ENCODE results near the gene CETN3. TPM values are rescaled to one million over a fixed set of nuclear protein-coding genes. Genes with fewer than 3 reads are reported as not detected.
A peak's percentile ranks its signal among the peaks of the same experiment; 100 is the strongest.

Gene CETN3
- total RNA-seq, result 10 to 100 TPM; 41.0 to 41.6 TPM
- polyA plus RNA-seq, result 23.9 TPM

DNA sequence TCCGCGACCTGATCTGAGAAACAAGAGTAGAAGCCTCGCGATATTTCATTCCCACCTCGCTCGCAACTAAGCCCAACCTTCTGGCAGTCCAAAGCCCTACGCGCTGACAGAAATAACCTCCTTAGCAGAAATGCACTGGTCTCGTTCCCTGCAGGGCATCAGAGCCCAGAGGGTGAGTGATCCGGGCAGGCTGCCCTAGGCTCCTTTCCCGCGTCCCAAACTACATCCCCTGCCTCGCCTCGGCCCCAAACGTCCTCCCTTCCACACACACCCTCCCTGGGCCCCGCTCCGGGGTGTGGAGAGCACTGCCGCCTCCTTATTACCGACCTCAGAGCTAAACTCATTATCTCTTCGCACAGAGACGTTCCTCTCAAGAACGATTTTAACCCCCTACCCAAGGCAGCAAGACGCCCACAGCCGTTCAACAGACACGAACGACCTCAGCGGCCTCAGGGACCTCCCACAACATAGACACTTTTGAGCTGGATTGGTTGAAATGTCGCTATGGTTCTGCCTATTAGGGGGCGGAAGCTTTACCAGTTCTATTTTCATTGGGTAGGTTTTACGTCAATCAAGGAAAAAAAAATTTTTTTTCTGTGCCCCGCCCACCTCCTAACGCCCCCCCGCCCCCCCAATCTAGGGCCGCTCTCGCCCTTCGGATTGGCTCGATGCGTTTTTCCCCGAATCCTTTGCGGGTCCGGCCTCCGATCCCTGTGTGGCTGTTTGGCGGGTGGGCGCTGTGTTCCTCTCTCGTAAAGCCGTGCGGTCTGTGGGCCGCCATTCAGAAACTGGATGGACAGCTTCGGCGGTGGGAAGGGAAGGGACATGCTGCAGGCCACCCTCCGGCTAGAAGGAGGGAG, at the start of gene CETN3:
TSS of gene CETN3 (minus strand) at position 439 of the 860 bp plus-strand sequence. CDS start at position 344, 95 bp downstream.
- Histone ChIP-seq H3K4me1 (ENCODE audit: insufficient read depth, low read length) (peaks cover 13% of the 10 kb centered on the region), H3K27me3 (ENCODE audit: insufficient read depth, low read length, poor library complexity, severe bottlenecking) (no peaks in the 10 kb centered on the region), H3K4me3 (ENCODE audit: low read length) (peak within 1 kb of the TSS; percentile 87), H3K9me3 (ENCODE audit: low read length) (no peaks in the 10 kb centered on the region), H3K27ac (ENCODE audit: low read depth, low read length) (peak within 1 kb of the TSS; percentile 95), H3K36me3 (ENCODE audit: insufficient read depth, low read length) (no peaks in the 10 kb centered on the region)
- H3K4me3 Mint-ChIP-seq, result no peak within 1 kb of the TSS
- no peaks in the 10 kb centered on the region for H3K9me3 Mint-ChIP-seq
- peak; percentile 85 to 94 (median 89) for DNase-seq
- H3K27me3 Mint-ChIP-seq, result no peaks in the 10 kb centered on the region
- H3K4me1 Mint-ChIP-seq, result peaks cover 14 to 21% (median 19%) of the 10 kb centered on the region in 3 donors
- ChIA-PET CTCF (interaction anchor here (1.0 to 2.3 kb wide), 7 partner anchors 9 to 1680 kb away, joined by 4 to 12 read pairs (median 5); partner anchors contain the start of genes LYSMD3, MBLAC2 and POLR3G), POLR2A (interaction anchor here (0.5 to 2.9 kb wide), 9 partner anchors 13 to 974 kb away, joined by 3 to 36 read pairs (median 5); partner anchors contain the start of genes ARRDC3, LYSMD3, MBLAC2 and POLR3G)
- no peak within 1 kb of the TSS for H3K27ac Mint-ChIP-seq
- H3K36me3 Mint-ChIP-seq, result peaks cover 5 to 20% (median 16%) of the 10 kb centered on the region in 3 donors

DNA sequence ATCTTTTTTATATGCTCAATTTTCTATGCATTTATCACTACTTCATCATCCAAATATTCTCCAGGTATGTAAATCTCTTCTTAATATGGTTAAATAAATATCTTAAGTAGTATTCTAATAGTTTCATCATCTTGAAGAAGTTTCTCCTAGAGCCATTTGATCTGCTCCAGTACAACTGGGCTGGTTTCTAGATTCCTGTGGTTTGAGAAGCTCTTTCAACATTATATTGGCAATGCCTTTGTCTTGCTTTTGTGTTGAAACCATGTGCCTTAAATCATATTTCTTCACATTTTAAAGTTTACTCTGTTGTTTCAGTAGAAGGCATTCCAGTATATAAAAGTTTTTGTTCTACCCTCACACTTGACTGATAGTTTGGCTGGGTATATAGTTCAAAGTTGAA, 37.4 kb upstream of the CETN3 start:
- no peak overlapping the region for H3K27ac Mint-ChIP-seq
- Histone ChIP-seq H3K9me3 (ENCODE audit: low read length) (no peaks in the 10 kb centered on the region), H3K4me3 (ENCODE audit: low read length) (no peak overlapping the region), H3K36me3 (ENCODE audit: insufficient read depth, low read length) (no peaks in the 10 kb centered on the region), H3K27me3 (ENCODE audit: insufficient read depth, low read length, poor library complexity, severe bottlenecking) (no peaks in the 10 kb centered on the region), H3K27ac (ENCODE audit: low read depth, low read length) (no peak overlapping the region), H3K4me1 (ENCODE audit: insufficient read depth, low read length) (no peaks in the 10 kb centered on the region)
- H3K4me3 Mint-ChIP-seq, result no peak overlapping the region
- no peaks in the 10 kb centered on the region for H3K9me3 Mint-ChIP-seq
- no peaks in the 10 kb centered on the region for H3K4me1 Mint-ChIP-seq
- DNase-seq, result no peak
- ChIA-PET CTCF (no interaction called here), POLR2A (no interaction called here)
- peaks cover 0 to 5% of the 10 kb centered on the region in 2 donors for H3K27me3 Mint-ChIP-seq
- no peaks in the 10 kb centered on the region for H3K36me3 Mint-ChIP-seq

DNA sequence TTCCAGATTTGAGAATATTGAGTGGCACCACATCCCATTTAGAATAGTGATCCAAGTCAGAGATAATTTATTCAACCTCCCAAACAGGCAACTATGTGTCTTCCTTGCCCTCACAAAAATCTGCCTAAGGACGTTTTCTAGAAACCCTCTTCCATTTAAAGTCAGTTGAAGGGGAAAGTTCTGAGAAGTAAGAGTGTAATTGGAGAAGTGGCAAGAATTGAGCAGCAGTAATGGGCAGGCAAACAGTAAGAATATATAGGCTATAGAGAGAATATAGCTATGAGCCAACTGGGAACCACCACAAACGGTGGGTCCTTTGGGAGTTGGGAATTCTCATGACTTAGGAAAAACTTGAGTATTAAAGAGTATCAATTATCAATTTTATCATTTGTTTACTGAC, 31.1 kb upstream of the CETN3 start:
- H3K27me3 Mint-ChIP-seq, result peaks cover 0 to 19% of the 10 kb centered on the region in 2 donors
- peaks cover 6 to 11% (median 10%) of the 10 kb centered on the region in 3 donors for H3K4me1 Mint-ChIP-seq
- no peaks in the 10 kb centered on the region for H3K9me3 Mint-ChIP-seq
- no peaks in the 10 kb centered on the region for H3K27me3 ChIP-seq (ENCODE audit: insufficient read depth, low read length, poor library complexity, severe bottlenecking)
- H3K9me3 ChIP-seq (ENCODE audit: low read length), result no peaks in the 10 kb centered on the region
- no peak overlapping the region for H3K4me3 ChIP-seq (ENCODE audit: low read length)
- POLR2A ChIA-PET, result no interaction called here
- no peak overlapping the region for H3K27ac ChIP-seq (ENCODE audit: low read depth, low read length)
- no peak for DNase-seq
- peak overlapping the region in 5 of 7 donors; percentile 72 to 86 (median 82) for H3K4me3 Mint-ChIP-seq
- peaks cover 8% of the 10 kb centered on the region for H3K4me1 ChIP-seq (ENCODE audit: insufficient read depth, low read length)
- no peaks in the 10 kb centered on the region for H3K36me3 ChIP-seq (ENCODE audit: insufficient read depth, low read length)
- CTCF ChIA-PET, result interaction anchor here (7.4 kb wide), 1 partner anchor 88 kb away, joined by 59 read pairs; the partner anchor contains the start of gene LYSMD3
- no peak overlapping the region for H3K27ac Mint-ChIP-seq
- no peaks in the 10 kb centered on the region for H3K36me3 Mint-ChIP-seq

DNA sequence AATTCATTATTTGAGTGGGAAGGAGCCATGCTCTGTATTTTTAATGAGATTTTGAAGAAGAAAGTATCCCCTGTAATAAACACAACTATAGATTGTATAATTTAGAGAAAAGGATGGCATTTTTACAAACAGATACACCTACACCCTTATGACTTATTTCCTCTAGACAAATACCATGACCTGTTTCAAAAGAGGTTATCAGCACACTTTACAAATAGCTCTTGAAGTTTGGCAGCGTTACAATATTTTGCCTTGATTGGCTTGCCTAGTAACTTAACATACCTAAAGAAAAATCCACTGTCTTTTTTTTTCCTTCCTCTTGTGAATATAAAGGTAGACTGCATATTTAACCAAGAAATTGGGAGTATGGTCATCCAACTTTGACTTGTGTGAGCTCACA, 28.5 kb upstream of the CETN3 start:
- CTCF ChIA-PET, result interaction anchor here (1.4 to 7.4 kb wide), 3 partner anchors 91 to 1708 kb away, joined by 3 to 59 read pairs (median 6); partner anchors contain the start of gene LYSMD3

DNA sequence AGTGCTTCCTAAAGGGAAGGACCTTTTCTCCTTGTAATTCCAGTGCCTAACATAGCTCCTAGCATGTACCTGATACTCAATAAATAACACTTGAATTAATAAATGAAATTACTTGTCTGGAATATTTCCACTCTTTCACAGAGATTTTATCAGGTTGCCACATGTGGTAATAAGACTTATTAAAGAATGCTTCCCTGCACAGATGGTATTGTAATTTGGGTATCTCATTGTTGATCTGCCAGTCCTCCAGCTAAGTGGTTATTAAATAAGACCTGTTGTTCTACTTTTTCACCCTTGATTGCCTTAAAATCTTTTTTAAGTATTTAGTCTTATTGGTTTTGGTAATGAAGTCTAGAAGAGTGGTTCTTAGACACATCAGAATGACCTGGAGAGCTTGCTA, 28.1 kb upstream of the CETN3 start:
- no peak overlapping the region for H3K4me3 Mint-ChIP-seq
- peaks cover 6 to 11% (median 10%) of the 10 kb centered on the region in 3 donors for H3K4me1 Mint-ChIP-seq
- no peaks in the 10 kb centered on the region for H3K36me3 Mint-ChIP-seq
- H3K4me3 ChIP-seq (ENCODE audit: low read length), result no peak overlapping the region
- no peaks in the 10 kb centered on the region for H3K9me3 Mint-ChIP-seq
- H3K4me1 ChIP-seq (ENCODE audit: insufficient read depth, low read length), result peaks cover 8% of the 10 kb centered on the region
- H3K27ac Mint-ChIP-seq, result no peak overlapping the region
- ChIA-PET CTCF (interaction anchor here (1.4 to 7.4 kb wide), 3 partner anchors 91 to 1708 kb away, joined by 3 to 59 read pairs (median 6); partner anchors contain the start of gene LYSMD3), POLR2A (no interaction called here)
- DNase-seq, result no peak
- H3K27me3 Mint-ChIP-seq, result peaks cover 2 to 19% of the 10 kb centered on the region in 2 donors
- H3K9me3 ChIP-seq (ENCODE audit: low read length), result no peaks in the 10 kb centered on the region
- no peak overlapping the region for H3K27ac ChIP-seq (ENCODE audit: low read depth, low read length)
- H3K27me3 ChIP-seq (ENCODE audit: insufficient read depth, low read length, poor library complexity, severe bottlenecking), result no peaks in the 10 kb centered on the region
- no peaks in the 10 kb centered on the region for H3K36me3 ChIP-seq (ENCODE audit: insufficient read depth, low read length)

More for the DNA sequence above, 28.5 kb upstream of the CETN3 start:
- POLR2A ChIA-PET, result no interaction called here
- H3K4me1 Mint-ChIP-seq, result peaks cover 6 to 11% (median 10%) of the 10 kb centered on the region in 3 donors
- no peaks in the 10 kb centered on the region for H3K9me3 Mint-ChIP-seq
- no peak overlapping the region for H3K27ac Mint-ChIP-seq
- no peak for DNase-seq
- H3K36me3 Mint-ChIP-seq, result no peaks in the 10 kb centered on the region
- H3K9me3 ChIP-seq (ENCODE audit: low read length), result no peaks in the 10 kb centered on the region
- no peak overlapping the region for H3K27ac ChIP-seq (ENCODE audit: low read depth, low read length)
- no peak overlapping the region for H3K4me3 Mint-ChIP-seq
- no peaks in the 10 kb centered on the region for H3K36me3 ChIP-seq (ENCODE audit: insufficient read depth, low read length)
- H3K4me1 ChIP-seq (ENCODE audit: insufficient read depth, low read length), result peaks cover 8% of the 10 kb centered on the region
- peaks cover 2 to 19% of the 10 kb centered on the region in 2 donors for H3K27me3 Mint-ChIP-seq
- H3K4me3 ChIP-seq (ENCODE audit: low read length), result no peak overlapping the region
- no peaks in the 10 kb centered on the region for H3K27me3 ChIP-seq (ENCODE audit: insufficient read depth, low read length, poor library complexity, severe bottlenecking)

DNA sequence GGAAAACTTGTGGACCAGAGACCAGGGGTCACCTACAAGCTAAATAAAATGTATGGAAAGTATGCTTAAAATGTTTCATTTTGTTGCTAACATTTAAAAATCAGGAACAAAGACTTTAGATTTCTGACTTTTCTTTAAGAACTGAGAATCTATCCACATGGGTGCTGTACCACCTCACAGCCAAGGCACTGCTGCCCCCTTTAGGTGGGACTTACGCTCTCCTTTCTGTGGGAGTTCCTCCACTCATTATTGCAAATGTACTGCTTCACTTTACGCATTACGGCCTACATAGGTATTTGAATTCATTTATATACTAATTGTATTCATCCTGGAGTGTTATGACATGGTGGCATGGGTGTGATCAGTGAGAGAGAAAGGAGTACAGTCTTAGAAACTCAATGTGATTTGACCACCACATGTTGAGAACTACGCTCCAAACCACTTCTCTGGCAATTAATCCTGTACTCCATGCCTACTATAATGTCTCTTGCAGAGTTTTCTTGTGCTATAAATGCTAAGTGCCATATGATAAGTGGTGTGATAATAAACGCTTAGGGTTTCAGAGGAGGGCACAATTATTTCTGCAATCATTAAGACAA, 24.7 kb upstream of the CETN3 start:
- Histone ChIP-seq H3K36me3 (ENCODE audit: insufficient read depth, low read length) (no peaks in the 10 kb centered on the region), H3K9me3 (ENCODE audit: low read length) (no peaks in the 10 kb centered on the region), H3K4me1 (ENCODE audit: insufficient read depth, low read length) (no peaks in the 10 kb centered on the region), H3K27ac (ENCODE audit: low read depth, low read length) (no peak overlapping the region), H3K27me3 (ENCODE audit: insufficient read depth, low read length, poor library complexity, severe bottlenecking) (no peaks in the 10 kb centered on the region), H3K4me3 (ENCODE audit: low read length) (no peak overlapping the region)
- POLR2A ChIA-PET, result no interaction called here
- peak; percentile 6 to 63 (median 20) for DNase-seq
- no peak overlapping the region for H3K4me3 Mint-ChIP-seq
- H3K9me3 Mint-ChIP-seq, result no peaks in the 10 kb centered on the region
- no peak overlapping the region for H3K27ac Mint-ChIP-seq
- peaks cover 2 to 16% of the 10 kb centered on the region in 2 donors for H3K27me3 Mint-ChIP-seq
- CTCF ChIA-PET, result interaction anchor here (1.2 to 2.3 kb wide), 3 partner anchors 11 to 1705 kb away, joined by 3 to 8 read pairs (median 3); no protein-coding TSS in a partner anchor
- no peaks in the 10 kb centered on the region for H3K4me1 Mint-ChIP-seq
- no peaks in the 10 kb centered on the region for H3K36me3 Mint-ChIP-seq

DNA sequence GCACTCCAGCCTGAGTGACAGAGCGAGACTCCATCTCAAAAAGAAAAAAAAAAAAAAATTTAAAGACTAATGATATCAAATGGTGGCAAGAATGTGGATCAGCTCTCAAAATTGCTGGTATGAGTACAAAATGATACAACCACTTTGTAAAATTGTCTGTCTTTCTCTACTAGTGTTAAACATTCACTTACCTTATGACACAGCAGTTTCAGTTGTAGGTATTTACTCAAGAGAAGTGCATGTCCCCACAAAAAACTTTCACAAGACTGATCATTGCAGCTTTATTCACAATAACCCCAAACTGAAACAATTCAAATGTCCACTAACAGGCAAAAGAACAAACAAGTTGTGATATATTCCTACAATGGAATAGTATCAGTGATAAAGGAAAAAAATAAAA, 14.7 kb upstream of the CETN3 start:
- no peak overlapping the region for H3K4me3 ChIP-seq (ENCODE audit: low read length)
- H3K27me3 ChIP-seq (ENCODE audit: insufficient read depth, low read length, poor library complexity, severe bottlenecking), result no peaks in the 10 kb centered on the region
- no peak for DNase-seq
- H3K4me1 ChIP-seq (ENCODE audit: insufficient read depth, low read length), result no peaks in the 10 kb centered on the region
- no peak overlapping the region for H3K27ac Mint-ChIP-seq
- no peak overlapping the region for H3K27ac ChIP-seq (ENCODE audit: low read depth, low read length)
- no peak overlapping the region for H3K4me3 Mint-ChIP-seq
- CTCF ChIA-PET, result interaction anchor here (1.5 kb wide), 1 partner anchor 9 kb away, joined by 3 read pairs; no protein-coding TSS in a partner anchor
- H3K36me3 Mint-ChIP-seq, result no peaks in the 10 kb centered on the region
- no peaks in the 10 kb centered on the region for H3K36me3 ChIP-seq (ENCODE audit: insufficient read depth, low read length)
- peaks cover 12 to 21% of the 10 kb centered on the region in 2 donors for H3K27me3 Mint-ChIP-seq
- no peaks in the 10 kb centered on the region for H3K4me1 Mint-ChIP-seq
- no peaks in the 10 kb centered on the region for H3K9me3 Mint-ChIP-seq
- no peaks in the 10 kb centered on the region for H3K9me3 ChIP-seq (ENCODE audit: low read length)
- POLR2A ChIA-PET, result no interaction called here

DNA sequence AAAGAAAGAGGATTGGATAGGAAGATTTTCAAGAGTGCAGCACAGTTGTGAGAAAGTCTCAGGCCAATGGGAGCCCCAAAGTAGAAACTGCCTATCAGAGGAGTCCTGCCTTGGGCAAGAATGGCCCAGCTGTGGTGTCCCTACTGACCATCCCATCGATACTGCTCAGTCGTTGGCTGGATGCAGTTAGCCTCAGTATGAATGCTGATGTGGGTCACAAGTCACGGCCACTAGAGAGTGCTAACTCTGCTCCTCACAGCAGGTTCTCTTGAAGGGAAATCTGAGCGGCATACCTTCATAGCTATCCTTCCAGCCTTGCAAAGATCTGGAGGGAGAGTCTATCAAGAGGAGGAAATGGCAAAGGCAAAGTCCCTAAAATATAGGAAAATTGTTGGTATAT, 11.6 kb upstream of the CETN3 start:
- H3K4me3 ChIP-seq (ENCODE audit: low read length), result no peak overlapping the region
- H3K9me3 ChIP-seq (ENCODE audit: low read length), result no peaks in the 10 kb centered on the region
- Mint-ChIP-seq H3K27me3 (peaks cover 14 to 27% of the 10 kb centered on the region in 2 donors), H3K9me3 (no peaks in the 10 kb centered on the region), H3K4me3 (no peak overlapping the region), H3K4me1 (no peaks in the 10 kb centered on the region), H3K27ac (no peak overlapping the region), H3K36me3 (no peaks in the 10 kb centered on the region)
- ChIA-PET CTCF (no interaction called here), POLR2A (no interaction called here)
- H3K36me3 ChIP-seq (ENCODE audit: insufficient read depth, low read length), result no peaks in the 10 kb centered on the region
- no peaks in the 10 kb centered on the region for H3K27me3 ChIP-seq (ENCODE audit: insufficient read depth, low read length, poor library complexity, severe bottlenecking)
- no peaks in the 10 kb centered on the region for H3K4me1 ChIP-seq (ENCODE audit: insufficient read depth, low read length)
- DNase-seq, result no peak
- no peak overlapping the region for H3K27ac ChIP-seq (ENCODE audit: low read depth, low read length)

Data from CD8-positive, alpha-beta memory T cell (primary cell).